GM21717 (cell line): Measurements from ENCODE around the gene GPC6.
A peak's percentile ranks its signal among the peaks of the same experiment; 100 is the strongest.
"Not testable (repeated sequence)": the region's sequence is repeated elsewhere in the genome, so short reads cannot be mapped to it uniquely, and the experiment has no call there.

Experiments
- ATAC-seq: cut with Tn5 transposase; IDR thresholded peaks from one replicate; pipeline ENCODE4 v1.9.1; 2021; ENCODE audit warnings: mild to moderate bottlenecking, moderate library complexity; ENCODE audit not compliant: unreplicated experiment

Gene GPC6

GRCh38 chr13:94181461-94182107 lies 955.0 kb downstream of the GPC6 start:
- no peak for ATAC-seq

- ATAC-seq, result peak; percentile 58
Observed at GRCh38 chr13:94182185-94182761, 955.7 kb downstream of the GPC6 start.

- no peak for ATAC-seq
Observed at GRCh38 chr13:94186470-94186869, 959.9 kb downstream of the GPC6 start.

- no peak for ATAC-seq
Observed at GRCh38 chr13:94188201-94188854, 961.7 kb downstream of the GPC6 start.

- ATAC-seq, result no peak
Observed at GRCh38 chr13:94192431-94192975, 965.9 kb downstream of the GPC6 start.

GRCh38 chr13:94195715-94196114 lies 969.1 kb downstream of the GPC6 start:
- ATAC-seq, result no peak

- no peak for ATAC-seq
Observed at GRCh38 chr13:94196413-94196812, 969.8 kb downstream of the GPC6 start.

GRCh38 chr13:94198681-94199080 lies 972.1 kb downstream of the GPC6 start:
- no peak for ATAC-seq

GRCh38 chr13:94199135-94199534 lies 972.5 kb downstream of the GPC6 start:
- no peak for ATAC-seq

GRCh38 chr13:94201022-94201421 lies 974.4 kb downstream of the GPC6 start:
- no peak for ATAC-seq

- no peak for ATAC-seq
Observed at GRCh38 chr13:94204163-94204562, 977.6 kb downstream of the GPC6 start.

- ATAC-seq, result no peak
Observed at GRCh38 chr13:94204946-94205345, 978.3 kb downstream of the GPC6 start.

GRCh38 chr13:94205896-94206295 lies 979.3 kb downstream of the GPC6 start:
- ATAC-seq, result no peak

GRCh38 chr13:94209117-94209516 lies 982.5 kb downstream of the GPC6 start:
- ATAC-seq, result no peak

GRCh38 chr13:94209913-94210312 lies 983.3 kb downstream of the GPC6 start:
- ATAC-seq, result not testable (repeated sequence)

- ATAC-seq, result peak; percentile 56
Observed at GRCh38 chr13:94210816-94211215, 984.2 kb downstream of the GPC6 start.

- no peak for ATAC-seq
Observed at GRCh38 chr13:94212196-94212595, 985.6 kb downstream of the GPC6 start.

GRCh38 chr13:94214121-94214520 lies 987.5 kb downstream of the GPC6 start:
- ATAC-seq, result no peak

GRCh38 chr13:94214975-94215374 lies 988.4 kb downstream of the GPC6 start:
- no peak for ATAC-seq

GRCh38 chr13:94216476-94216875 lies 989.9 kb downstream of the GPC6 start:
- no peak for ATAC-seq

GRCh38 chr13:94217370-94217769 lies 990.8 kb downstream of the GPC6 start:
- ATAC-seq, result no peak

GRCh38 chr13:94218537-94218936 lies 991.9 kb downstream of the GPC6 start:
- ATAC-seq, result no peak
